SU-DHL-6 (cell line): ENCODE results near the gene IQSEC2.

Experiments
- EZH2phosphoT487 ChIP-seq: fragments of 200-600 bp; sonication (generic), shearing (Covaris generic); conservative IDR thresholded peaks from 2 replicates; pipeline ENCODE4 v1.6.1; 2018; ENCODE audit warnings: mild to moderate bottlenecking, antibody characterized with exemption, low read length, moderate library complexity, mixed read lengths
- TF ChIP-seq, protein P1 (sequence below): fragments of 200-600 bp; sonication (generic); IDR thresholded peaks from one replicate; pipeline ENCODE4 v1.5.1; 2017; ENCODE audit warnings: antibody characterized with exemption, mild to moderate bottlenecking, low read length, moderate library complexity; ENCODE audit not compliant: insufficient read depth, poor library complexity, severe bottlenecking

GRCh38 chrX:53287493-53288138 lies 6.2 kb upstream of the IQSEC2 start:
- TF ChIP-seq, protein P1, sequence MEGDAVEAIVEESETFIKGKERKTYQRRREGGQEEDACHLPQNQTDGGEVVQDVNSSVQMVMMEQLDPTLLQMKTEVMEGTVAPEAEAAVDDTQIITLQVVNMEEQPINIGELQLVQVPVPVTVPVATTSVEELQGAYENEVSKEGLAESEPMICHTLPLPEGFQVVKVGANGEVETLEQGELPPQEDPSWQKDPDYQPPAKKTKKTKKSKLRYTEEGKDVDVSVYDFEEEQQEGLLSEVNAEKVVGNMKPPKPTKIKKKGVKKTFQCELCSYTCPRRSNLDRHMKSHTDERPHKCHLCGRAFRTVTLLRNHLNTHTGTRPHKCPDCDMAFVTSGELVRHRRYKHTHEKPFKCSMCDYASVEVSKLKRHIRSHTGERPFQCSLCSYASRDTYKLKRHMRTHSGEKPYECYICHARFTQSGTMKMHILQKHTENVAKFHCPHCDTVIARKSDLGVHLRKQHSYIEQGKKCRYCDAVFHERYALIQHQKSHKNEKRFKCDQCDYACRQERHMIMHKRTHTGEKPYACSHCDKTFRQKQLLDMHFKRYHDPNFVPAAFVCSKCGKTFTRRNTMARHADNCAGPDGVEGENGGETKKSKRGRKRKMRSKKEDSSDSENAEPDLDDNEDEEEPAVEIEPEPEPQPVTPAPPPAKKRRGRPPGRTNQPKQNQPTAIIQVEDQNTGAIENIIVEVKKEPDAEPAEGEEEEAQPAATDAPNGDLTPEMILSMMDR, result no peak
- TF ChIP-seq EZH2phosphoT487, result no peak
